GM12878 (cell line): ENCODE results near the gene CCDC85B. TPM values are rescaled to one million over a fixed set of nuclear protein-coding genes. Genes with fewer than 3 reads are reported as not detected.

Experiments used
- BHLHE40 ChIP-seq, 2 experiments: fragments of 450-650 bp in 1 of 2; IDR thresholded peaks; 2 replicates each; pipeline ENCODE4 v1.6.1; 2011 to 2017; ENCODE audit warnings: low read depth in 2 of 2, borderline replicate concordance in 1 of 2, improper control_type of control experiment in 1 of 2, low read length in 1 of 2, mild to moderate bottlenecking in 1 of 2
- FOS ChIP-seq: IDR thresholded peaks from 3 replicates; pipeline ENCODE4 v1.6.1; 2011; ENCODE audit warnings: borderline replicate concordance; ENCODE audit not compliant: insufficient read length; ENCODE audit errors: extremely low read depth
- HDGF ChIP-seq: fragments of 450-650 bp; IDR thresholded peaks from 2 replicates; pipeline ENCODE4 v1.6.1; 2016; ENCODE audit warnings: antibody characterized with exemption
- IKZF1 ChIP-seq: fragments of 450-650 bp; conservative IDR thresholded peaks from 2 replicates; pipeline ENCODE4 v1.6.1; 2017; ENCODE audit warnings: antibody characterized with exemption, mild to moderate bottlenecking
- JUNB ChIP-seq: IDR thresholded peaks from 2 replicates; pipeline ENCODE4 v1.6.1; 2016; ENCODE audit warnings: antibody characterized with exemption, mild to moderate bottlenecking
- NRF1 ChIP-seq: conservative IDR thresholded peaks from 2 replicates; pipeline ENCODE4 v1.6.1; 2011; ENCODE audit warnings: mild to moderate bottlenecking, low read depth, low read length, improper control_type of control experiment
- RAD51 ChIP-seq: fragments of 450-650 bp; IDR thresholded peaks from 2 replicates; pipeline ENCODE4 v1.6.1; 2016; ENCODE audit warnings: moderate library complexity, mild to moderate bottlenecking, inconsistent platforms
- SIX5 ChIP-seq: IDR thresholded peaks from 2 replicates; pipeline ENCODE4 v1.6.1; 2011; ENCODE audit warnings: mild to moderate bottlenecking, low read depth, low read length, moderate library complexity; ENCODE audit not compliant: severe bottlenecking
- SP1 ChIP-seq: IDR thresholded peaks from one replicate; pipeline ENCODE4 v1.6.1; 2011; ENCODE audit warnings: low read depth, low read length
- SUPT20H ChIP-seq: IDR thresholded peaks from 2 replicates; pipeline ENCODE4 v1.6.1; 2011; ENCODE audit warnings: low read depth, mild to moderate bottlenecking, low read length, moderate library complexity, borderline replicate concordance; ENCODE audit not compliant: control insufficient read depth
- YBX1 ChIP-seq: fragments of 450-650 bp; IDR thresholded peaks from 2 replicates; pipeline ENCODE4 v1.6.1; 2016; ENCODE audit warnings: antibody characterized with exemption
- ZZZ3 ChIP-seq: IDR thresholded peaks from 2 replicates; pipeline ENCODE4 v1.6.1; 2011; ENCODE audit warnings: low read depth; ENCODE audit not compliant: control insufficient read depth, insufficient read length
- polyA plus RNA-seq, 11 experiments: library from polyadenylated mRNA; depleted of rRNA in 4 of 11; unstranded in 6 of 11; stranded (reverse) in 5 of 11; fragments of >200 nt; fragmentation: Nextera tagmentation in 4 of 11; fragmentation: Illumina TruSeq in 1 of 11; extraction: Ambion mirVana in 4 of 11; extraction: Trizol in 1 of 11; gene quantifications; 1 replicate in 1 of 11; 2 replicates in 10 of 11; pipeline versions ENCODE4 v1.2.1 to v1.2.3, GENCODE V29; 2011 to 2016; ENCODE audit warnings: inconsistent platforms in 2 of 11, missing spikeins in 2 of 11, low read depth in 1 of 11
- total RNA-seq, 4 experiments: library from RNA; depleted of rRNA in 3 of 4; stranded (reverse); fragments of >200 nt in 3 of 4; fragmentation: Illumina TruSeq in 1 of 4; extraction: Trizol in 1 of 4; gene quantifications; 2 replicates each; pipeline versions ENCODE4 v1.2.1 to v1.2.3, GENCODE V29; 2013 to 2021
- TF ChIP-seq, protein P1 (sequence below): fragments of 450-650 bp; IDR thresholded peaks from 2 replicates; pipeline ENCODE4 v1.6.1; 2017; ENCODE audit warnings: mild to moderate bottlenecking, moderate library complexity
- TF ChIP-seq, protein P2 (sequence below): fragments of 150-350 bp; IDR thresholded peaks from 2 replicates; pipeline ENCODE4 v1.6.1; 2014; ENCODE audit warnings: mild to moderate bottlenecking, low read depth, low read length
- TF ChIP-seq, protein P3 (sequence below): IDR thresholded peaks from 2 replicates; pipeline ENCODE4 v1.6.1; 2012; ENCODE audit warnings: low read depth, low read length, improper control_type of control experiment
- TF ChIP-seq, protein P4 (sequence below): fragments of 450-650 bp; IDR thresholded peaks from 2 replicates; pipeline ENCODE4 v1.6.1; 2014; ENCODE audit warnings: mild to moderate bottlenecking
- TF ChIP-seq, protein P5 (sequence below): IDR thresholded peaks from 2 replicates; pipeline ENCODE4 v1.6.1; 2011; ENCODE audit warnings: low read depth, low read length, improper control_type of control experiment, borderline replicate concordance
- TF ChIP-seq, protein P6 (sequence below): fragments of 450-650 bp; IDR thresholded peaks from 2 replicates; pipeline ENCODE4 v1.6.1; 2017; ENCODE audit warnings: mild to moderate bottlenecking

CCDC85B gene
- total and polyA plus RNA-seq, 10 of the 15 experiments (the other 5 are each of a cell fraction or from before 2014, with no cell fraction given), result 0.32 to 114 (median 49.5) TPM

DNA sequence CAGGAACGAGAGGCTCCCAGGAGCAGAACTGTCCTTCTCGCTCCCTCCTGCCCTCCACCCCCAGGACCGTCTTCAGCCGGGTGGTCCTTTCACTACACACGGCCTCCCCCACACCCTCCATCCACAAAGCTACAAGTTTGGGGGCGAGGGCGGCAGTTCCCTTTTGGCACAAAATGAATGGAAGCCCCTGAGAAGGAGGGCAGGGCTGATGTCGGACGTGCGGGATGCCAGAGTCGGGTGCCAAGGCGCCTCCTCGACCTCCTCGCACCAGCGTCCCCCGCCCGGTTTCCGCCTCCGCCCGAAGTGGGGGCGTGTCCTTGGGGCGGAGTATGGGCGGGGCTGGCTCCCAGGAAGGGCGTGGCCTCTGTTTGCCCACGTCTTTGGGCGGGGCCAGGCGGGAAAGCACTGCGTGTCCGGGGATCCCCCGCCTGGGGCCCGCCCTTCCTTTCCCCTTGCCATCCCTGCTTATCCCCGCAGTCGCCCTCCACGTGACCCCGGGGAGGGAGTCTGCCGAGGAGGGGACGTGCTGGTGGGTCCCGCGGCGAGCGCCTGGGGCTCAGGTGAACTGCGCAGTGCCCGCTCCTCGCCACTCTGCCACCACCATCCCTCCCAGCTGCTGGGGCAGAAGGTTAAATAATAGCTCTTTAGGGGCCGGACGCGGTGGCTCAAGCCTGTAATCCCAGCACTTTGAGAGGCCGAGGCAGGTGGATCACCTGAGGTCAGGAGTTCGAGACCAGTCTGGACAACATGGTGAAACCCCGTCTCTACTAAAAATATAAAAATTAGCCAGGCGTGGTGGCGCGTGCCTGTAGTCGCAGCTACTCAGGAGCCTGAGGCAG, 16.9 kb upstream of the CCDC85B start (continued):
- TF ChIP-seq, protein P1, sequence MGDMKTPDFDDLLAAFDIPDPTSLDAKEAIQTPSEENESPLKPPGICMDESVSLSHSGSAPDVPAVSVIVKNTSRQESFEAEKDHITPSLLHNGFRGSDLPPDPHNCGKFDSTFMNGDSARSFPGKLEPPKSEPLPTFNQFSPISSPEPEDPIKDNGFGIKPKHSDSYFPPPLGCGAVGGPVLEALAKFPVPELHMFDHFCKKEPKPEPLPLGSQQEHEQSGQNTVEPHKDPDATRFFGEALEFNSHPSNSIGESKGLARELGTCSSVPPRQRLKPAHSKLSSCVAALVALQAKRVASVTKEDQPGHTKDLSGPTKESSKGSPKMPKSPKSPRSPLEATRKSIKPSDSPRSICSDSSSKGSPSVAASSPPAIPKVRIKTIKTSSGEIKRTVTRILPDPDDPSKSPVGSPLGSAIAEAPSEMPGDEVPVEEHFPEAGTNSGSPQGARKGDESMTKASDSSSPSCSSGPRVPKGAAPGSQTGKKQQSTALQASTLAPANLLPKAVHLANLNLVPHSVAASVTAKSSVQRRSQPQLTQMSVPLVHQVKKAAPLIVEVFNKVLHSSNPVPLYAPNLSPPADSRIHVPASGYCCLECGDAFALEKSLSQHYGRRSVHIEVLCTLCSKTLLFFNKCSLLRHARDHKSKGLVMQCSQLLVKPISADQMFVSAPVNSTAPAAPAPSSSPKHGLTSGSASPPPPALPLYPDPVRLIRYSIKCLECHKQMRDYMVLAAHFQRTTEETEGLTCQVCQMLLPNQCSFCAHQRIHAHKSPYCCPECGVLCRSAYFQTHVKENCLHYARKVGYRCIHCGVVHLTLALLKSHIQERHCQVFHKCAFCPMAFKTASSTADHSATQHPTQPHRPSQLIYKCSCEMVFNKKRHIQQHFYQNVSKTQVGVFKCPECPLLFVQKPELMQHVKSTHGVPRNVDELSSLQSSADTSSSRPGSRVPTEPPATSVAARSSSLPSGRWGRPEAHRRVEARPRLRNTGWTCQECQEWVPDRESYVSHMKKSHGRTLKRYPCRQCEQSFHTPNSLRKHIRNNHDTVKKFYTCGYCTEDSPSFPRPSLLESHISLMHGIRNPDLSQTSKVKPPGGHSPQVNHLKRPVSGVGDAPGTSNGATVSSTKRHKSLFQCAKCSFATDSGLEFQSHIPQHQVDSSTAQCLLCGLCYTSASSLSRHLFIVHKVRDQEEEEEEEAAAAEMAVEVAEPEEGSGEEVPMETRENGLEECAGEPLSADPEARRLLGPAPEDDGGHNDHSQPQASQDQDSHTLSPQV, result no peak
- TF ChIP-seq YBX1, result no peak
- TF ChIP-seq IKZF1, result peak; percentile 88
- peak; percentile 90 for TF ChIP-seq SP1
- TF ChIP-seq, protein P2, sequence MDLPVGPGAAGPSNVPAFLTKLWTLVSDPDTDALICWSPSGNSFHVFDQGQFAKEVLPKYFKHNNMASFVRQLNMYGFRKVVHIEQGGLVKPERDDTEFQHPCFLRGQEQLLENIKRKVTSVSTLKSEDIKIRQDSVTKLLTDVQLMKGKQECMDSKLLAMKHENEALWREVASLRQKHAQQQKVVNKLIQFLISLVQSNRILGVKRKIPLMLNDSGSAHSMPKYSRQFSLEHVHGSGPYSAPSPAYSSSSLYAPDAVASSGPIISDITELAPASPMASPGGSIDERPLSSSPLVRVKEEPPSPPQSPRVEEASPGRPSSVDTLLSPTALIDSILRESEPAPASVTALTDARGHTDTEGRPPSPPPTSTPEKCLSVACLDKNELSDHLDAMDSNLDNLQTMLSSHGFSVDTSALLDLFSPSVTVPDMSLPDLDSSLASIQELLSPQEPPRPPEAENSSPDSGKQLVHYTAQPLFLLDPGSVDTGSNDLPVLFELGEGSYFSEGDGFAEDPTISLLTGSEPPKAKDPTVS, result no peak
- TF ChIP-seq SUPT20H, result no peak
- TF ChIP-seq NRF1, result no peak
- TF ChIP-seq, protein P3, sequence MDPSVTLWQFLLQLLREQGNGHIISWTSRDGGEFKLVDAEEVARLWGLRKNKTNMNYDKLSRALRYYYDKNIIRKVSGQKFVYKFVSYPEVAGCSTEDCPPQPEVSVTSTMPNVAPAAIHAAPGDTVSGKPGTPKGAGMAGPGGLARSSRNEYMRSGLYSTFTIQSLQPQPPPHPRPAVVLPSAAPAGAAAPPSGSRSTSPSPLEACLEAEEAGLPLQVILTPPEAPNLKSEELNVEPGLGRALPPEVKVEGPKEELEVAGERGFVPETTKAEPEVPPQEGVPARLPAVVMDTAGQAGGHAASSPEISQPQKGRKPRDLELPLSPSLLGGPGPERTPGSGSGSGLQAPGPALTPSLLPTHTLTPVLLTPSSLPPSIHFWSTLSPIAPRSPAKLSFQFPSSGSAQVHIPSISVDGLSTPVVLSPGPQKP, result no peak
- TF ChIP-seq, protein P4, sequence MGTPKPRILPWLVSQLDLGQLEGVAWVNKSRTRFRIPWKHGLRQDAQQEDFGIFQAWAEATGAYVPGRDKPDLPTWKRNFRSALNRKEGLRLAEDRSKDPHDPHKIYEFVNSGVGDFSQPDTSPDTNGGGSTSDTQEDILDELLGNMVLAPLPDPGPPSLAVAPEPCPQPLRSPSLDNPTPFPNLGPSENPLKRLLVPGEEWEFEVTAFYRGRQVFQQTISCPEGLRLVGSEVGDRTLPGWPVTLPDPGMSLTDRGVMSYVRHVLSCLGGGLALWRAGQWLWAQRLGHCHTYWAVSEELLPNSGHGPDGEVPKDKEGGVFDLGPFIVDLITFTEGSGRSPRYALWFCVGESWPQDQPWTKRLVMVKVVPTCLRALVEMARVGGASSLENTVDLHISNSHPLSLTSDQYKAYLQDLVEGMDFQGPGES, result no peak
- no peak for TF ChIP-seq SIX5
- TF ChIP-seq JUNB, result no peak
- TF ChIP-seq, protein P5, sequence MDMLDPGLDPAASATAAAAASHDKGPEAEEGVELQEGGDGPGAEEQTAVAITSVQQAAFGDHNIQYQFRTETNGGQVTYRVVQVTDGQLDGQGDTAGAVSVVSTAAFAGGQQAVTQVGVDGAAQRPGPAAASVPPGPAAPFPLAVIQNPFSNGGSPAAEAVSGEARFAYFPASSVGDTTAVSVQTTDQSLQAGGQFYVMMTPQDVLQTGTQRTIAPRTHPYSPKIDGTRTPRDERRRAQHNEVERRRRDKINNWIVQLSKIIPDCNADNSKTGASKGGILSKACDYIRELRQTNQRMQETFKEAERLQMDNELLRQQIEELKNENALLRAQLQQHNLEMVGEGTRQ, result peak; percentile 81
- TF ChIP-seq HDGF, result peak; percentile 87
- peak; percentile 90 for TF ChIP-seq RAD51
- TF ChIP-seq ZZZ3, result no peak
- peak; percentile 87 to 94 for TF ChIP-seq BHLHE40 (IDR thresholded peaks at IDR 0.05; ENCODE audit: borderline replicate concordance in 1 of 2, low read depth in 2 of 2, low read length in 1 of 2)
- TF ChIP-seq, protein P6, sequence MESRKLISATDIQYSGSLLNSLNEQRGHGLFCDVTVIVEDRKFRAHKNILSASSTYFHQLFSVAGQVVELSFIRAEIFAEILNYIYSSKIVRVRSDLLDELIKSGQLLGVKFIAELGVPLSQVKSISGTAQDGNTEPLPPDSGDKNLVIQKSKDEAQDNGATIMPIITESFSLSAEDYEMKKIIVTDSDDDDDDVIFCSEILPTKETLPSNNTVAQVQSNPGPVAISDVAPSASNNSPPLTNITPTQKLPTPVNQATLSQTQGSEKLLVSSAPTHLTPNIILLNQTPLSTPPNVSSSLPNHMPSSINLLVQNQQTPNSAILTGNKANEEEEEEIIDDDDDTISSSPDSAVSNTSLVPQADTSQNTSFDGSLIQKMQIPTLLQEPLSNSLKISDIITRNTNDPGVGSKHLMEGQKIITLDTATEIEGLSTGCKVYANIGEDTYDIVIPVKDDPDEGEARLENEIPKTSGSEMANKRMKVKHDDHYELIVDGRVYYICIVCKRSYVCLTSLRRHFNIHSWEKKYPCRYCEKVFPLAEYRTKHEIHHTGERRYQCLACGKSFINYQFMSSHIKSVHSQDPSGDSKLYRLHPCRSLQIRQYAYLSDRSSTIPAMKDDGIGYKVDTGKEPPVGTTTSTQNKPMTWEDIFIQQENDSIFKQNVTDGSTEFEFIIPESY, result no peak
- no peak for TF ChIP-seq FOS
